Uterus (tissue), 2 donors: Measurements from ENCODE around the gene ARHGEF7.

Experiments used
- CTCF ChIP-seq, 4 experiments: fragments of 200-600 bp in 2 of 4; fragments of 450-650 bp in 2 of 4; sonication (generic) in 2 of 4; IDR thresholded peaks; one replicate each; pipeline ENCODE4 v1.5.1; 2016 to 2019; ENCODE audit warnings: antibody characterized with exemption in 4 of 4, mild to moderate bottlenecking in 2 of 4, moderate library complexity in 1 of 4
- POLR2A ChIP-seq, 2 donors: fragments of 450-650 bp; IDR thresholded peaks; one replicate each; pipeline ENCODE4 v1.6.1; 2016; ENCODE audit warnings: antibody characterized with exemption in 2 of 2, mild to moderate bottlenecking in 1 of 2, moderate library complexity in 1 of 2

- TF ChIP-seq CTCF (IDR thresholded peaks at IDR 0.05), result no peak
- TF ChIP-seq POLR2A (IDR thresholded peaks at IDR 0.05), result no peak
Observed at GRCh38 chr13:111126509-111126908, 11.4 kb downstream of the ARHGEF7 start.
